Coronary artery (tissue), 2 donors: ENCODE measurements around the gene R3HDM4.

ENCODE experiments used
- DNase-seq: peaks from one replicate; pipeline ENCODE4 v3.0.0-alpha.2; 2017; ENCODE audit warnings: low spot score
- H3K27ac ChIP-seq, 2 donors: fragments of 200-600 bp; sonication (generic); one replicate each; pipeline ENCODE4 v1.5.1; 2016 to 2019
- H3K4me3 ChIP-seq: fragments of 200-600 bp; sonication (generic); 2 replicates; pipeline ENCODE4 v1.5.1; 2016; ENCODE audit warnings: mild to moderate bottlenecking, moderate library complexity
- CTCF ChIP-seq: fragments of 200-600 bp; sonication (generic); IDR thresholded peaks from one replicate; pipeline ENCODE4 v1.5.1; 2019; ENCODE audit warnings: antibody characterized with exemption

R3HDM4 gene

GRCh38 chr19:887599-887998 is 25.4 kb downstream of the R3HDM4 start:
- H3K27ac ChIP-seq, result no peak overlapping the region
- H3K4me3 ChIP-seq, result no peak overlapping the region
- DNase-seq, result no peak
- TF ChIP-seq CTCF, result no peak

- Histone ChIP-seq H3K4me3 (no peak overlapping the region), H3K27ac (no peak overlapping the region)
- no peak for TF ChIP-seq CTCF
- no peak for DNase-seq
These were observed 25.9 kb downstream of the R3HDM4 start for GRCh38 chr19:887072-887471.

- DNase-seq, result no peak
- no peak overlapping the region for H3K27ac ChIP-seq
- no peak overlapping the region for H3K4me3 ChIP-seq
- no peak for TF ChIP-seq CTCF
These were observed 27.3 kb downstream of the R3HDM4 start for GRCh38 chr19:885536-886224.

GRCh38 chr19:884420-885211 is 28.4 kb downstream of the R3HDM4 start:
- Histone ChIP-seq H3K4me3 (no peak overlapping the region), H3K27ac (no peak overlapping the region)
- no peak for DNase-seq
- no peak for TF ChIP-seq CTCF

GRCh38 chr19:883661-884211 is 29.3 kb downstream of the R3HDM4 start:
- Histone ChIP-seq H3K27ac (no peak overlapping the region), H3K4me3 (no peak overlapping the region)
- TF ChIP-seq CTCF, result no peak
- DNase-seq, result no peak

GRCh38 chr19:882871-883497 is 30.0 kb downstream of the R3HDM4 start:
- TF ChIP-seq CTCF, result no peak
- Histone ChIP-seq H3K4me3 (no peak overlapping the region), H3K27ac (no peak overlapping the region)
- no peak for DNase-seq
